NT2/D1 (cell line): ENCODE measurements around the gene TMSB10.

Experiments used
- SUZ12 ChIP-seq: IDR thresholded peaks from 2 replicates; pipeline ENCODE4 v1.6.1; 2011; ENCODE audit not compliant: insufficient read length, insufficient read depth; ENCODE audit errors: extremely low read depth
- YY1 ChIP-seq: IDR thresholded peaks from 2 replicates; pipeline ENCODE4 v1.6.1; 2011; ENCODE audit not compliant: insufficient read length, insufficient read depth
- ZNF274 ChIP-seq: IDR thresholded peaks from 2 replicates; pipeline ENCODE4 v1.6.1; 2011; ENCODE audit warnings: mild to moderate bottlenecking, low read depth, low read length

GRCh38 chr2:84880645-84881521 lies 24.6 kb upstream of the TMSB10 start, which contains the start of gene TRABD2A:
- TF ChIP-seq SUZ12 (peak; percentile 75), ZNF274 (no peak), YY1 (no peak)
